ENCODE data around the gene KIDINS220. TPM values are rescaled to one million over a fixed set of nuclear protein-coding genes. Genes with fewer than 3 reads are reported as not detected.

The KIDINS220 gene
- total and polyA plus RNA-seq, 2 donors: 19.3 to 34.7 TPM

DNA sequence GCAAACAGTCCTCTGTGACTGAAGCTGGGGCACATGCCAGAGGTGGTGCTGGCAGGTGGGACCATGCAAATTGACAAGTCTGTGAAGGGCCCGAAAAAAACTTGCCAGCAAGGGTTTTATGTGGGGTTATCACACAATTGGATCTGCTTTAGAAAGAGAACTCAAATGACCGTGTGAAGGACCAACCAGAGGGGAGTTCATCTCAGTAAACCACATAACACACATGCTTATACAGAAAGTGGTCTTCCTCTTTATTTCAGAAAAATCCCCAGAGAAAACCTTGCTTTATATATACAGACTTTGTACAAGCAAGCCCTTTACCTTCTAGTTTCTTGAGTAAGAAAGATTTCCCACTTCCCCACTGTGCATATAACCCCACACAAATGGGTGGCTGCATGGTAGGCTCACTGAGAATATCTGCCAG, 46.7 kb downstream of the KIDINS220 start:
- WGBS: 90% methylated on average over 2 of the region's 2 CpGs
- Histone ChIP-seq H3K4me3 (ENCODE audit: low read length in 2 of 2) (no peak overlapping the region), H3K27me3 (ENCODE audit: control insufficient read depth in 2 of 2, insufficient read depth in 1 of 2, low read length in 1 of 2) (no peaks in the 10 kb centered on the region), H3K36me3 (ENCODE audit: control insufficient read depth in 2 of 2, insufficient read depth in 2 of 2, low read length in 1 of 2) (peaks cover 35 to 77% of the 10 kb centered on the region in 2 donors), H3K4me1 (ENCODE audit: control insufficient read depth in 2 of 2, insufficient read depth in 2 of 2, low read length in 2 of 2) (no peaks in the 10 kb centered on the region), H3K27ac (ENCODE audit: low read depth in 1 of 2, low read length in 1 of 2) (no peak overlapping the region), H3K9me3 (ENCODE audit: control insufficient read depth in 2 of 2, insufficient read depth in 1 of 2, low read length in 1 of 2) (no peaks in the 10 kb centered on the region)
- DNase-seq (ENCODE audit: low read depth in 6 of 9, low spot score in 9 of 9): no peak

DNA sequence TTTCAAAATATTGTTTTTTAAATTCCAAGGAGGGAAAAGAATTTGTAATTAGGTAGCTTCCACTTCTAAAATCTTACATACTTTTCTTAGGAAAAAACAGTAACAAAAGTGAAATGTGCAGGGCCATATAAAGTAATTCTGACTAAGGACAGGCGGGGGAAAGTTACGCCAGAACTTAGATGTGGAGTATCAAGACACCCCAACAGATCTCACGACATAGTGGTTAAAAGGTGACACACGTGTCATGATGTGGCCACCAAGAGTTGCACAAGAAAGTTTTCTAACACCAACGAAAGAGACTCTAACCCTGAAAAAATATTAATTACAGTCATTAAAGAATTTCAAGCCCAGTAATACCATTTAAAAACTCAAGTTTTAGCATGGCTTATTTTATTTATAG, 51.0 kb downstream of the KIDINS220 start:
- WGBS: 98% methylated on average over 5 of the region's 5 CpGs
- Histone ChIP-seq H3K36me3 (ENCODE audit: control insufficient read depth in 2 of 2, insufficient read depth in 2 of 2, low read length in 1 of 2) (peaks cover 32 to 67% of the 10 kb centered on the region in 2 donors), H3K27ac (ENCODE audit: low read depth in 1 of 2, low read length in 1 of 2) (no peak overlapping the region), H3K9me3 (ENCODE audit: control insufficient read depth in 2 of 2, insufficient read depth in 1 of 2, low read length in 1 of 2) (no peaks in the 10 kb centered on the region), H3K27me3 (ENCODE audit: control insufficient read depth in 2 of 2, insufficient read depth in 1 of 2, low read length in 1 of 2) (no peaks in the 10 kb centered on the region), H3K4me1 (ENCODE audit: control insufficient read depth in 2 of 2, insufficient read depth in 2 of 2, low read length in 2 of 2) (no peaks in the 10 kb centered on the region), H3K4me3 (ENCODE audit: low read length in 2 of 2) (no peak overlapping the region)
- DNase-seq (ENCODE audit: low read depth in 6 of 9, low spot score in 9 of 9): no peak

DNA sequence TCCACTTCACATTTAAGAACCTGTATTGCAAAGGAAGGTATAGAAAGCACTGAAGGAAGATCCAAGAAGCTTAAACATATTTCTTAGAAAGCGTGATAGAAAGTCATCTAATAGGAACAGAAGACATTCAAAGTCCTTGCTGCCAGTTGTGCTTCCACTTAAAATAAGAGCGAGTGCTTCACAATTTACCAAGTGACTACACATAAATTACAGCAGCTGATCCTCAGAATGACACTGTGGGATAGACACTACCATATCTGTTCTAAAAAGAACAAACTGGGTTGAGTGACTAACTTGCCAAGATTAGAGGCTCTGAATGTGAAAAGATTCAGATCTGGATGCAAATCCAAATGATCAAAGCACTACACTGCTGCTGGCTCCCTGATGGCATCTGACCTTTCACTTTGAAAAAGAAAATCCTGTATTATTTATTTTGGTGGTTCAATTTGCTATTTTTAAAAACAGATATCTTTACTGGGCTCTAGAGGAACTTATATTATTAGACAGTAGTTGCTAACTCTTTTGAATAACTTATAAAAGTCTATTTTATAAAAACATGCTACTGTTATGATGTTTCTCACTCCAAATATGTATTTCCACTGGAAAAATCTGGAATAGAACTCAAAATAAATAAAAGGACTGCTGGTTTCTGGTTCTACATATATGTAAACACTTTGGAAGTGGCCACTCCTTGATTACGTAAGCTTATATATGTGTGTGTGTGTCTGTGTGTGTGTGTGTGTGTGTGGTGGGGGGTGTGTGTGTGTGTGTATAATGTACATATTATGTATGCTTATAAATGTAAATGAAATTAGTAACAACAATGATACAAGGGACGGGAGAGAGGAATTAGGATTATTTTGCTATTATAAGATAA, 57.4 kb downstream of the KIDINS220 start:
- over 99% methylated on average over 4 of the region's 4 CpGs for WGBS
- Histone ChIP-seq H3K27me3 (ENCODE audit: control insufficient read depth in 2 of 2, insufficient read depth in 1 of 2, low read length in 1 of 2) (no peaks in the 10 kb centered on the region), H3K36me3 (ENCODE audit: control insufficient read depth in 2 of 2, insufficient read depth in 2 of 2, low read length in 1 of 2) (peaks cover 27 to 58% of the 10 kb centered on the region in 2 donors)

DNA sequence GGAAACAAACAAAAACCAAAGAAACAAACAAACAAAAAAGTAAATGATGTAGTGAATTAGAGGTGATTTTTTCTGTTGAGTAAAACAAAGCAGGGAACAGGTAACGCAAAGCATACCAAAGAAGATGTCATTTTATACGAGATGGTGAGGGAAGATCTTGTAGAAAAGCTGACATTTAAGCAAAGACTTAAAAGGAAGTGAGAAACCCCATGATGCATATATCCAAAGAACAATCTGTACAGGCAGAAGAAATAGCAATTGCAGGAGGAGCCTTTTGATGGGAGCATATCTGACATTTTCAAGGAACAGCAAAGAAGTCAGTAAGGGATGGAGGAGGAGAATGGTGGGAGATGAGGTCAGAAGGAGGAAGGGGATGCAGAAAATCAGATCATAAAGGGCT, 63.0 kb downstream of the KIDINS220 start:
- peak in 1 of 9 donors; percentile 6 for DNase-seq (ENCODE audit: low read depth in 6 of 9, low spot score in 9 of 9)
- Histone ChIP-seq H3K9me3 (ENCODE audit: control insufficient read depth in 2 of 2, insufficient read depth in 1 of 2, low read length in 1 of 2) (no peaks in the 10 kb centered on the region), H3K27ac (ENCODE audit: low read depth in 1 of 2, low read length in 1 of 2) (no peak overlapping the region), H3K27me3 (ENCODE audit: control insufficient read depth in 2 of 2, insufficient read depth in 1 of 2, low read length in 1 of 2) (no peaks in the 10 kb centered on the region), H3K4me3 (ENCODE audit: low read length in 2 of 2) (no peak overlapping the region), H3K36me3 (ENCODE audit: control insufficient read depth in 2 of 2, insufficient read depth in 2 of 2, low read length in 1 of 2) (peaks cover 35 to 52% of the 10 kb centered on the region in 2 donors), H3K4me1 (ENCODE audit: control insufficient read depth in 2 of 2, insufficient read depth in 2 of 2, low read length in 2 of 2) (no peaks in the 10 kb centered on the region)
- WGBS: 88% methylated on average over 2 of the region's 2 CpGs

More for the DNA sequence above, 57.4 kb downstream of the KIDINS220 start:
- Histone ChIP-seq H3K4me1 (ENCODE audit: control insufficient read depth in 2 of 2, insufficient read depth in 2 of 2, low read length in 2 of 2) (no peaks in the 10 kb centered on the region), H3K27ac (ENCODE audit: low read depth in 1 of 2, low read length in 1 of 2) (no peak overlapping the region), H3K4me3 (ENCODE audit: low read length in 2 of 2) (no peak overlapping the region), H3K9me3 (ENCODE audit: control insufficient read depth in 2 of 2, insufficient read depth in 1 of 2, low read length in 1 of 2) (no peaks in the 10 kb centered on the region)
- DNase-seq (ENCODE audit: low read depth in 6 of 9, low spot score in 9 of 9): no peak

DNA sequence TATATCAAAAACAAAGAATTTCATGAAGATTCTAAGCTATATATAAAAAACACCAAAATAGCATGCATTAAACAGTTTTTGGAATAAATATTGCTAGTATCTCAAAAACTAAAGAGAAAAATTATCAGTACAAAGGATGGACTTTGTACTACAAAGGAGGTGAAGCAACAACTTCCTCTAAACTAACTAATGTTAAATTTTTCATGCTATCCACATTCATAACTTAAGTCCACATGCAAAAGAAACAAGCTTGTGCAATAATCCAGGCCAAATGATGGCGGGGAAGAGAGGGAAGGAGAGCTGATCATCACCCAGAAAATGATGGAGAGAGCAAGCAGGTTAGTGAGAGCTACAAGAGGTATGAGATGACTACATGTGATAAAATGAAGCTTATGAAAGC, 70.1 kb downstream of the KIDINS220 start:
- Histone ChIP-seq H3K9me3 (ENCODE audit: control insufficient read depth in 2 of 2, insufficient read depth in 1 of 2, low read length in 1 of 2) (no peaks in the 10 kb centered on the region), H3K4me1 (ENCODE audit: control insufficient read depth in 2 of 2, insufficient read depth in 2 of 2, low read length in 2 of 2) (no peaks in the 10 kb centered on the region), H3K4me3 (ENCODE audit: low read length in 2 of 2) (no peak overlapping the region), H3K27me3 (ENCODE audit: control insufficient read depth in 2 of 2, insufficient read depth in 1 of 2, low read length in 1 of 2) (no peaks in the 10 kb centered on the region), H3K27ac (ENCODE audit: low read depth in 1 of 2, low read length in 1 of 2) (no peak overlapping the region), H3K36me3 (ENCODE audit: control insufficient read depth in 2 of 2, insufficient read depth in 2 of 2, low read length in 1 of 2) (peaks cover 8 to 23% of the 10 kb centered on the region in 2 donors)
- no peak for DNase-seq (ENCODE audit: low read depth in 6 of 9, low spot score in 9 of 9)
- 96% methylated on average over 1 of the region's 1 CpG for WGBS

DNA sequence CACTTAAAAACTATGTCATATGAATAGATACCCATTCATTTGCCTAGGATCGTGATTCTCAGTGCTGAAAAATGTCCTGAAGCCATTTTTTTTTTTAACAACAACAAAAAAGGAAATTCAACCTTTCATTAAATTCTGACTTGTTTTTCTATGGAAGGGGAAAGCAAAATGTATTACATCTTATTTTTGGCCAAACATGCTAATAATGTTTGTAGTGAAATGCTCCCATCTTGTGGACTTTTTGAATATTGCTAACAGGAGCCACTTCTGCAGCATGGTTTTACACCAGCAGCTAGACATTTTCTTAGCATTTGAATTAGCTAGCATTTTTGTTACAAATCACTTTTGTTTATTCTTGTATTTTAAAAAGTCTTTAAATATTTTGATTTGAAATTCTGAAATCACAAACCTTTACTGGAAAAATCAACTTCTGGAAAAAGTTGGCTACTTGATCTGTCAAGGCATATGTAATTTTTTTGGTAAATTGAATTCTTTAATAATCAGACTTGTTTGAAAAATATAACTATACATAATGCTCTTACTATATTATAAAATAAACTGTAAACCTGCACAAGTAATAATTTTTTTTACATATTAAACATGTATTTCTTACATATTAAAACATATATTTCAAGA, 75.8 kb downstream of the KIDINS220 start:
- H3K36me3 ChIP-seq (ENCODE audit: control insufficient read depth in 2 of 2, insufficient read depth in 2 of 2, low read length in 1 of 2): peaks cover 0 to 18% of the 10 kb centered on the region in 2 donors
- no peaks in the 10 kb centered on the region for H3K9me3 ChIP-seq (ENCODE audit: control insufficient read depth in 2 of 2, insufficient read depth in 1 of 2, low read length in 1 of 2)
- no peaks in the 10 kb centered on the region for H3K27me3 ChIP-seq (ENCODE audit: control insufficient read depth in 2 of 2, insufficient read depth in 1 of 2, low read length in 1 of 2)
- H3K27ac ChIP-seq (ENCODE audit: low read depth in 1 of 2, low read length in 1 of 2): no peak overlapping the region
- 92% methylated on average over 1 of the region's 1 CpG for WGBS
- H3K4me3 ChIP-seq (ENCODE audit: low read length in 2 of 2): no peak overlapping the region
- H3K4me1 ChIP-seq (ENCODE audit: control insufficient read depth in 2 of 2, insufficient read depth in 2 of 2, low read length in 2 of 2): no peaks in the 10 kb centered on the region
- peak in 8 of 9 donors; percentile 3 to 51 (median 15) for DNase-seq (ENCODE audit: low read depth in 6 of 9, low spot score in 9 of 9)

DNA sequence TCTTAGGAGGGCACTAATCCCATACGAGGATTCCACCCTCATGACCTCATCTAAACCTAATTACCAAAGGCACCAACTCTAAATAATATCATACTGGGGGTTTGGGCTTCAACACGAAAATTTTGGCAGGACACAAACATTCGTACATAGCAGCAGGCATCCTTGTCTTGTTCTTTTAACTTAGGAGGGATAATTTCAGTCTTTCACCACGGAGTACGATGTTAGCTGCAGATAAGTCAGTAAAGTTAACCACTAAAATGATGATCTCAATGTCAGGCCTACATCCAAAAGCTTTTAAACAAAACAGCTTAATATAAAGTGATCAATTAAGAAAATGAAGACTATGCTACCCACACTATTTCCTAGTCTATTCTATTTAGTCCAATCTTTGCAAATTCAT, 80.7 kb downstream of the KIDINS220 start:
- Histone ChIP-seq H3K27ac (ENCODE audit: low read depth in 1 of 2, low read length in 1 of 2) (no peak overlapping the region), H3K9me3 (ENCODE audit: control insufficient read depth in 2 of 2, insufficient read depth in 1 of 2, low read length in 1 of 2) (no peaks in the 10 kb centered on the region), H3K4me3 (ENCODE audit: low read length in 2 of 2) (no peak overlapping the region), H3K27me3 (ENCODE audit: control insufficient read depth in 2 of 2, insufficient read depth in 1 of 2, low read length in 1 of 2) (no peaks in the 10 kb centered on the region), H3K4me1 (ENCODE audit: control insufficient read depth in 2 of 2, insufficient read depth in 2 of 2, low read length in 2 of 2) (no peaks in the 10 kb centered on the region), H3K36me3 (ENCODE audit: control insufficient read depth in 2 of 2, insufficient read depth in 2 of 2, low read length in 1 of 2) (peaks cover 0 to 14% of the 10 kb centered on the region in 2 donors)
- 98% methylated on average over 5 of the region's 5 CpGs for WGBS
- DNase-seq (ENCODE audit: low read depth in 6 of 9, low spot score in 9 of 9): no peak

DNA sequence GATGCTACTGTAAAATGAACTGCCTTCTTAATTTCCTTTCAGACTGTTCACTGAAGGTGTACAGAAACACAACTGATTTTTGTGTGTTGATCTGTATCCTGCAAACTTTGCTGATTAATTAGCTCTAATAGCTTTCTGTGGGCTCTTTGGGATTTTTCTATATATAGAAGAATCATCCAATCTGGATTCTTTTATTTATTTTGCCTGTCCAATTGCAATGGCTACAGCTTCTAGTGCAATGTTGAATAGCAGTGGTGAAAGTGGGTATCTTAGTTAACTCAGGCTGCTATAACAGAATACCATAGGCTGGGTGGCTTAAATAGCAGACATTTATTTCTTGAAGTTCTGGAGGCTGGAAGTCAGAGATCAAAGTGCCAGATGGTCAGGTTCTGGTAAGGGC, 81.2 kb downstream of the KIDINS220 start:
- Histone ChIP-seq H3K36me3 (ENCODE audit: control insufficient read depth in 2 of 2, insufficient read depth in 2 of 2, low read length in 1 of 2) (peaks cover 0 to 14% of the 10 kb centered on the region in 2 donors), H3K4me3 (ENCODE audit: low read length in 2 of 2) (no peak overlapping the region), H3K27ac (ENCODE audit: low read depth in 1 of 2, low read length in 1 of 2) (no peak overlapping the region), H3K27me3 (ENCODE audit: control insufficient read depth in 2 of 2, insufficient read depth in 1 of 2, low read length in 1 of 2) (no peaks in the 10 kb centered on the region), H3K4me1 (ENCODE audit: control insufficient read depth in 2 of 2, insufficient read depth in 2 of 2, low read length in 2 of 2) (no peaks in the 10 kb centered on the region), H3K9me3 (ENCODE audit: control insufficient read depth in 2 of 2, insufficient read depth in 1 of 2, low read length in 1 of 2) (no peaks in the 10 kb centered on the region)
- no peak for DNase-seq (ENCODE audit: low read depth in 6 of 9, low spot score in 9 of 9)

DNA sequence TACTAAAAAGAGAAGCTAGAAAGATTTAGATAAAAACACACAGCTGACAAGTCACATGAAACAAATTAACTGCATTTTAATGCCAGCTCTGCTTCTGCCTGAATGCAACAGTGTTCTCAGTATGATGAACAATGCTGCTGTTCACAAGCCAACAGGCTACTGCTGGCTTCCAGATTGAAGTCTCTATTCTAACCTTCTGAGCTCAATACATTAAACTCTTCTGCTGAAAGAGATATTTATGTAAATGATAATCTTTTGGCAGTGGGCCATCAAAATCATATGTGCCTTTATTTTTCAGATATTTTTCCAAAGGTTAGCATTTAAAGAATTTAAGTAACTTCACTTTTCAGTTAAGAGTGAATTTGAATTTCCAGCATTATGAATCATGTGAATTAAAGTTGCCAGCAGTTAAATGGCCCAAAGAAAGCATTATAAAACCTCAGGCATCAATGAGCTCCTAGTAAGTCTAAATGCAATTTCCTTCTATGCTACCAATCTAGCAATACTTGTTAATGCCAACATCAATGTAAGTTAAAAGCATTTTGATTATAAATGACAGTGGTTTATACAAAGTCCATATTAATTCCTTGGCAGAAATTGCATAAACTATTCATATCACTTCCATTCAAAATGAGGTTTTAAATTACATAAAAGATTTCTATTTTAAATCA, 83.2 kb downstream of the KIDINS220 start:
- H3K27ac ChIP-seq (ENCODE audit: low read depth in 1 of 2, low read length in 1 of 2): no peak overlapping the region
- H3K27me3 ChIP-seq (ENCODE audit: control insufficient read depth in 2 of 2, insufficient read depth in 1 of 2, low read length in 1 of 2): no peaks in the 10 kb centered on the region
- no peaks in the 10 kb centered on the region for H3K4me1 ChIP-seq (ENCODE audit: control insufficient read depth in 2 of 2, insufficient read depth in 2 of 2, low read length in 2 of 2)
- peaks cover 7 to 24% of the 10 kb centered on the region in 2 donors for H3K36me3 ChIP-seq (ENCODE audit: control insufficient read depth in 2 of 2, insufficient read depth in 2 of 2, low read length in 1 of 2)
- no peaks in the 10 kb centered on the region for H3K9me3 ChIP-seq (ENCODE audit: control insufficient read depth in 2 of 2, insufficient read depth in 1 of 2, low read length in 1 of 2)
- no peak for DNase-seq (ENCODE audit: low read depth in 6 of 9, low spot score in 9 of 9)
- H3K4me3 ChIP-seq (ENCODE audit: low read length in 2 of 2): no peak overlapping the region

All from thymus (tissue), 11 donors.